Activated CD4-positive, alpha-beta T cell treated with anti-CD3 and anti-CD28 coated beads, Interleukin-2, amount 50 U/mL, for 48 hours (primary cell): ENCODE results near the gene TMEM214.

Source experiments
- DNase-seq, 2 experiments: peaks; one replicate each; pipeline ENCODE4 v3.0.0-alpha.2; 2020

TMEM214 gene

GRCh38 chr2:27032495-27033252 is at the start of gene TMEM214:
TMEM214 (plus strand) TSS chr2:27032965; CDS start chr2:27033016, 51 bp downstream.
- peak; percentile 83 to 87 for DNase-seq

- DNase-seq, result no peak
Observed at GRCh38 chr2:26983746-26984145, 49.0 kb upstream of the TMEM214 start.

- DNase-seq, result no peak
Observed at GRCh38 chr2:26985807-26986206, 47.0 kb upstream of the TMEM214 start.

GRCh38 chr2:26986576-26986975 is 46.2 kb upstream of the TMEM214 start:
- DNase-seq, result no peak

GRCh38 chr2:26988058-26988860 is 44.5 kb upstream of the TMEM214 start:
- DNase-seq, result no peak

GRCh38 chr2:26989156-26989555 is 43.6 kb upstream of the TMEM214 start:
- no peak for DNase-seq

GRCh38 chr2:26991717-26992116 is 41.0 kb upstream of the TMEM214 start:
- no peak for DNase-seq

GRCh38 chr2:26993768-26994167 is 39.0 kb upstream of the TMEM214 start:
- no peak for DNase-seq

- no peak for DNase-seq
Observed at GRCh38 chr2:26994983-26995382, 37.8 kb upstream of the TMEM214 start.

GRCh38 chr2:26997394-26997793 is 35.4 kb upstream of the TMEM214 start:
- no peak for DNase-seq

- DNase-seq, result no peak
Observed at GRCh38 chr2:26998323-26998722, 34.4 kb upstream of the TMEM214 start.

GRCh38 chr2:27000228-27000627 is 32.5 kb upstream of the TMEM214 start:
- no peak for DNase-seq

GRCh38 chr2:27000995-27001394 is 31.8 kb upstream of the TMEM214 start:
- DNase-seq, result no peak

GRCh38 chr2:27001950-27002349 is 30.8 kb upstream of the TMEM214 start:
- DNase-seq, result no peak

GRCh38 chr2:27003007-27003406 is 29.8 kb upstream of the TMEM214 start:
- DNase-seq, result no peak

GRCh38 chr2:27003857-27004256 is 28.9 kb upstream of the TMEM214 start:
- DNase-seq, result no peak

GRCh38 chr2:27006602-27007415 is 26.0 kb upstream of the TMEM214 start:
- DNase-seq, result no peak

- DNase-seq, result no peak
Observed at GRCh38 chr2:27007416-27008374, 25.1 kb upstream of the TMEM214 start.

- DNase-seq, result no peak
Observed at GRCh38 chr2:27008678-27009077, 24.1 kb upstream of the TMEM214 start.

- DNase-seq, result no peak
Observed at GRCh38 chr2:27009083-27009482, 23.7 kb upstream of the TMEM214 start.

- no peak for DNase-seq
Observed at GRCh38 chr2:27009716-27010115, 23.0 kb upstream of the TMEM214 start.

- no peak for DNase-seq
Observed at GRCh38 chr2:27010139-27010538, 22.6 kb upstream of the TMEM214 start.
